Diencephalon (tissue), 1 donor: ENCODE results near the gene OR2D3. TPM values are rescaled to one million over a fixed set of nuclear protein-coding genes. Genes with fewer than 3 reads are reported as not detected.

Experiments
- total RNA-seq: library from RNA; depleted of rRNA; stranded (reverse); fragments of >200 nt; gene quantifications from one replicate; pipeline ENCODE4 v1.2.3, GENCODE V29; 2014

The OR2D3 gene
- not detected for total RNA-seq

GRCh38 chr11:6920702-6921101, at the start of gene OR2D3:
Gene OR2D3 (plus strand): TSS chr11:6921002. CDS start chr11:6921002, 0 bp downstream.

GRCh38 chr11:6876325-6876724, 44.5 kb upstream of the OR2D3 start, which contains the start of gene OR10A4:
Gene OR10A4 (plus strand): TSS chr11:6876625. CDS start chr11:6876648, 23 bp downstream.

GRCh38 chr11:6892400-6892799, 28.4 kb upstream of the OR2D3 start, which contains the start of gene OR2D2:
Gene OR2D2 (minus strand): TSS chr11:6892500. CDS start chr11:6892500, 0 bp downstream.

GRCh38 chr11:6926208-6927029, 5.6 kb downstream of the OR2D3 start, which contains the start of gene ZNF215:
Gene ZNF215 (plus strand): TSS chr11:6926426. CDS start chr11:6932273, 5,847 bp downstream.

Other genes with a start within 250 kb of the OR2D3 start
- 23.5 TPM for gene MRPL17, start 237.7 kb upstream of the OR2D3 start, total RNA-seq
- gene OR2AG2, start 149.0 kb upstream of the OR2D3 start, total RNA-seq: 1.4 TPM
- not detected for gene OR2AG1, start 138.0 kb upstream of the OR2D3 start, total RNA-seq
- 1.8 TPM for gene OR6A2, start 121.3 kb upstream of the OR2D3 start, total RNA-seq
- not detected for gene OR10A5, start 75.3 kb upstream of the OR2D3 start, total RNA-seq
- not detected for gene OR10A2, start 57.9 kb upstream of the OR2D3 start, total RNA-seq
- gene OR10A4, start 44.4 kb upstream of the OR2D3 start, total RNA-seq: not detected
- 1.4 TPM for gene OR2D2, start 28.5 kb upstream of the OR2D3 start, total RNA-seq
- 3.5 TPM for gene ZNF215, start 5.4 kb downstream of the OR2D3 start, total RNA-seq
- 14.1 TPM for gene ZNF214, start 99.3 kb downstream of the OR2D3 start, total RNA-seq
- 0.92 TPM for gene NLRP14, start 99.5 kb downstream of the OR2D3 start, total RNA-seq
- not detected for gene RBMXL2, start 168.0 kb downstream of the OR2D3 start, total RNA-seq